ENCODE measurements around the gene IFNA7. TPM values are rescaled to one million over a fixed set of nuclear protein-coding genes. Genes with fewer than 3 reads are reported as not detected.

Gene IFNA7
- total RNA-seq, 5 donors from 2014 or later (not counting 1 experiment from before 2014, with no cell fraction given), result not detected

Other genes with a start within 250 kb of the IFNA7 start
- 10 to 100 TPM in 3 of 5 donors, 1 to 10 TPM in 2; 8.9 to 11.8 (median 10.2) TPM for gene HACD4, start 170.6 kb downstream of the IFNA7 start, total RNA-seq
- gene IFNB1, start 124.3 kb downstream of the IFNA7 start, total RNA-seq, result not detected
- not detected for gene IFNW1, start 60.4 kb downstream of the IFNA7 start, total RNA-seq
- gene IFNA21, start 35.5 kb downstream of the IFNA7 start, total RNA-seq, result not detected
- not detected for gene IFNA4, start 14.6 kb downstream of the IFNA7 start, total RNA-seq
- gene IFNA10, start 4.9 kb upstream of the IFNA7 start, total RNA-seq, result not detected
- gene IFNA16, start 15.1 kb upstream of the IFNA7 start, total RNA-seq, result not detected
- gene IFNA17, start 26.0 kb upstream of the IFNA7 start, total RNA-seq, result not detected
- gene IFNA14, start 37.8 kb upstream of the IFNA7 start, total RNA-seq, result not detected
- gene IFNA5, start 103.1 kb upstream of the IFNA7 start, total RNA-seq, result under 1 TPM in 1 of 5 donors, not detected in 4; 0.29 TPM
- 10 to 100 TPM; 14.1 to 27.7 (median 26.0) TPM for gene KLHL9, start 133.2 kb upstream of the IFNA7 start, total RNA-seq
- gene IFNA6, start 148.7 kb upstream of the IFNA7 start, total RNA-seq, result not detected
- gene IFNA13, start 165.9 kb upstream of the IFNA7 start, total RNA-seq, result not detected
- not detected for gene IFNA2, start 183.2 kb upstream of the IFNA7 start, total RNA-seq
- not detected for gene IFNA8, start 206.9 kb upstream of the IFNA7 start, total RNA-seq
- not detected for gene IFNA1, start 238.2 kb upstream of the IFNA7 start, total RNA-seq

All from T-cell (primary cell).